ENCODE data around the gene SPECC1.
"Not testable (repeated sequence)": the region's sequence is repeated elsewhere in the genome, so short reads cannot be mapped to it uniquely, and the experiment has no call there.

Gene SPECC1

GRCh38 chr17:20184977-20185619 lies 175.9 kb downstream of the SPECC1 start:
- no peak for DNase-seq

GRCh38 chr17:20187049-20187448 lies 177.9 kb downstream of the SPECC1 start:
- no peak for DNase-seq

GRCh38 chr17:20189302-20189701 lies 180.1 kb downstream of the SPECC1 start:
- no peak for DNase-seq

GRCh38 chr17:20189979-20190378 lies 180.8 kb downstream of the SPECC1 start:
- DNase-seq = no peak

GRCh38 chr17:20190605-20191004 lies 181.4 kb downstream of the SPECC1 start:
- DNase-seq = no peak

- DNase-seq = no peak
These were observed 181.9 kb downstream of the SPECC1 start for GRCh38 chr17:20191056-20191455.

GRCh38 chr17:20196286-20196685 lies 187.1 kb downstream of the SPECC1 start:
- DNase-seq = not testable (repeated sequence)

GRCh38 chr17:20197272-20197926 lies 188.2 kb downstream of the SPECC1 start:
- DNase-seq = no peak

GRCh38 chr17:20200016-20200795 lies 191.0 kb downstream of the SPECC1 start:
- no peak for DNase-seq

- DNase-seq = no peak
These were observed 191.8 kb downstream of the SPECC1 start for GRCh38 chr17:20200865-20201458.

- no peak for DNase-seq
These were observed 193.0 kb downstream of the SPECC1 start for GRCh38 chr17:20202141-20202621.

- DNase-seq = no peak
These were observed 193.9 kb downstream of the SPECC1 start for GRCh38 chr17:20203018-20203417.

- DNase-seq = no peak
These were observed 194.7 kb downstream of the SPECC1 start for GRCh38 chr17:20203761-20204263.

GRCh38 chr17:20205609-20206008 lies 196.4 kb downstream of the SPECC1 start:
- no peak for DNase-seq

GRCh38 chr17:20206068-20206467 lies 196.9 kb downstream of the SPECC1 start:
- no peak for DNase-seq

- DNase-seq = no peak
These were observed 197.4 kb downstream of the SPECC1 start for GRCh38 chr17:20206591-20206990.

GRCh38 chr17:20207262-20207985 lies 198.3 kb downstream of the SPECC1 start:
- no peak for DNase-seq

- DNase-seq = no peak
These were observed 199.6 kb downstream of the SPECC1 start for GRCh38 chr17:20208717-20209116.

- no peak for DNase-seq
These were observed 201.0 kb downstream of the SPECC1 start for GRCh38 chr17:20210180-20210579.

- DNase-seq = no peak
These were observed 201.5 kb downstream of the SPECC1 start for GRCh38 chr17:20210614-20211013.

- DNase-seq = no peak
These were observed 202.1 kb downstream of the SPECC1 start for GRCh38 chr17:20211246-20211645.

- no peak for DNase-seq
These were observed 204.3 kb downstream of the SPECC1 start for GRCh38 chr17:20213449-20213848.

GRCh38 chr17:20214794-20215193 lies 205.6 kb downstream of the SPECC1 start:
- DNase-seq = no peak
